Activated T-cell treated with anti-CD3 and anti-CD28 coated beads, Interleukin-2, amount 50 U/mL, for 1 hour (primary cell): ENCODE results near the gene GNAI3.
"Not testable (repeated sequence)": the region's sequence is repeated elsewhere in the genome, so short reads cannot be mapped to it uniquely, and the experiment has no call there.

ENCODE experiments used
- DNase-seq: peaks from one replicate; pipeline ENCODE4 v3.0.0-alpha.2; 2020

GNAI3 gene

GRCh38 chr1:109639841-109640184 lies 91.4 kb downstream of the GNAI3 start:
- no peak for DNase-seq

- DNase-seq = peak; percentile 95
Observed at GRCh38 chr1:109640285-109640865, 92.0 kb downstream of the GNAI3 start.

GRCh38 chr1:109641078-109641740 lies 92.8 kb downstream of the GNAI3 start:
- DNase-seq = no peak

GRCh38 chr1:109641861-109642260 lies 93.4 kb downstream of the GNAI3 start:
- DNase-seq = no peak

GRCh38 chr1:109642626-109643025 lies 94.2 kb downstream of the GNAI3 start:
- no peak for DNase-seq

- DNase-seq = peak; percentile 89
Observed at GRCh38 chr1:109643385-109644230, 95.2 kb downstream of the GNAI3 start.

- no peak for DNase-seq
Observed at GRCh38 chr1:109644670-109645069, 96.3 kb downstream of the GNAI3 start.

- no peak for DNase-seq
Observed at GRCh38 chr1:109649491-109649914, 101.1 kb downstream of the GNAI3 start.

- DNase-seq = no peak
Observed at GRCh38 chr1:109650609-109651008, 102.2 kb downstream of the GNAI3 start.

GRCh38 chr1:109652402-109652801 lies 104.0 kb downstream of the GNAI3 start:
- DNase-seq = no peak

- DNase-seq = no peak
Observed at GRCh38 chr1:109653306-109653705, 104.9 kb downstream of the GNAI3 start.

GRCh38 chr1:109654519-109654918 lies 106.1 kb downstream of the GNAI3 start:
- no peak for DNase-seq

- DNase-seq = peak; percentile 71
Observed at GRCh38 chr1:109655615-109656519, 107.5 kb downstream of the GNAI3 start, which contains the start of gene GSTM4. Gene GSTM4, plus strand, starts transcription at chr1:109656099. Its CDS starts 291 bp downstream, at chr1:109656390.

- no peak for DNase-seq
Observed at GRCh38 chr1:109657395-109657794, 109.0 kb downstream of the GNAI3 start.

- no peak for DNase-seq
Observed at GRCh38 chr1:109657970-109658369, 109.6 kb downstream of the GNAI3 start.

- DNase-seq = no peak
Observed at GRCh38 chr1:109658533-109659042, 110.2 kb downstream of the GNAI3 start.

- DNase-seq = no peak
Observed at GRCh38 chr1:109659145-109659544, 110.7 kb downstream of the GNAI3 start.

GRCh38 chr1:109659997-109660690 lies 111.7 kb downstream of the GNAI3 start:
- DNase-seq = no peak

- DNase-seq = not testable (repeated sequence)
Observed at GRCh38 chr1:109660691-109661026, 112.2 kb downstream of the GNAI3 start.

GRCh38 chr1:109661391-109661790 lies 113.0 kb downstream of the GNAI3 start:
- no peak for DNase-seq

GRCh38 chr1:109664671-109665070 lies 116.3 kb downstream of the GNAI3 start:
- no peak for DNase-seq
